ENCODE data around the gene KCNK1. TPM values are rescaled to one million over a fixed set of nuclear protein-coding genes. Genes with fewer than 3 reads are reported as not detected.

Gene KCNK1
- total RNA-seq = 2.0 and 9.2 TPM in 2 replicates

DNA sequence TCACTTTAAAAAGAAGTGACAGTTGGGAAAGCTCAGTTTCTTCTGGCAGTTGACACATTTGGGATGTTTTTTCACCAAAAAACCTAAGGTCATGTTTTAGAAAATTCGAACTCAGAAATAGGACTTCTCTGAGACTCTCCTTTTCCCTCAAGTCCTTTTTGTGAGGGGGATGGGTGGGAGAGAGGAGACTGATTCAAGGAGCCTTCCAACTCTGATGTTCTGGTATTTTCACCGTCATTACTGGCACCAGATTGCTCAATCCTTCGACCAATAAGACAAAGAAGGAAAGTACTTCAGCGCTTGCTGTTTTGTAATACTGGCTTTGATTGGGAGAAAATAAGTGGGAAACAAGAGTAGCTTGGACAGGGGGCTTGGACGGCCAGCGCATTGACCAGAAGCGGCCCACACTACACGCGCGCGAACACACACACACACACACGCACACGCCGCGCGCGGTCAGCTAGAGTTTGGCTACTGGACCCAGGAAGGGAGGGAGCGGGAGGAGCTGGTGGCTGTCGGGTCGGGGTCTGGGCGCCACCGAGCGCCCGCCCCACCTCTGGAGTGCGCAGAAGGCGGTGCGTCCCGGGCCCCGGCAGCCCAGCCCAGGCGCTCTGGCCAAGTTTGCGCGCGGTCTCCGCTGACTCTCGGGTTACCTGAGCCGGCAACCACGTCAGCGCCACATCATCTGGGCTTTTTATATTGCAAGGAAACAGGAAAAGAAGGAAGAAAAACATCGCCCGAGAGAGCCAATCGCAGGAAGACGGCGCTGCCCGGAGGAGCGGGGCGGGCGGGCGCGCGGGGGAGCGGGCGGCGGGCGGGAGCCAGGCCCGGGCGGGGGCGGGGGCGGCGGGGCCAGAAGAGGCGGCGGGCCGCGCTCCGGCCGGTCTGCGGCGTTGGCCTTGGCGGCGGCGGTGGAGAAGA, at the start of gene KCNK1:
TSS of gene KCNK1 (plus strand) at position 855 of the 921 bp plus-strand sequence. CDS start at position 921, 66 bp downstream.

All from smooth muscle cell of the pulmonary artery (primary cell).